Activated CD4-positive, alpha-beta T cell treated with anti-CD3 and anti-CD28 coated beads, Interleukin-2, amount 50 U/mL, for 1 hour (primary cell): ENCODE data around the gene TMEM176A.
"Not testable (repeated sequence)": the region's sequence is repeated elsewhere in the genome, so short reads cannot be mapped to it uniquely, and the experiment has no call there.

ENCODE experiments used
- DNase-seq: peaks from one replicate; pipeline ENCODE4 v3.0.0-alpha.2; 2020

TMEM176A gene

GRCh38 chr7:150788474-150789269 lies 11.9 kb upstream of the TMEM176A start:
- DNase-seq = no peak

- no peak for DNase-seq
Observed at GRCh38 chr7:150790416-150791075, 10.0 kb upstream of the TMEM176A start.

- DNase-seq = no peak
Observed at GRCh38 chr7:150791304-150791703, 9.3 kb upstream of the TMEM176A start.

GRCh38 chr7:150791746-150792452 lies 8.7 kb upstream of the TMEM176A start:
- no peak for DNase-seq

DNA sequence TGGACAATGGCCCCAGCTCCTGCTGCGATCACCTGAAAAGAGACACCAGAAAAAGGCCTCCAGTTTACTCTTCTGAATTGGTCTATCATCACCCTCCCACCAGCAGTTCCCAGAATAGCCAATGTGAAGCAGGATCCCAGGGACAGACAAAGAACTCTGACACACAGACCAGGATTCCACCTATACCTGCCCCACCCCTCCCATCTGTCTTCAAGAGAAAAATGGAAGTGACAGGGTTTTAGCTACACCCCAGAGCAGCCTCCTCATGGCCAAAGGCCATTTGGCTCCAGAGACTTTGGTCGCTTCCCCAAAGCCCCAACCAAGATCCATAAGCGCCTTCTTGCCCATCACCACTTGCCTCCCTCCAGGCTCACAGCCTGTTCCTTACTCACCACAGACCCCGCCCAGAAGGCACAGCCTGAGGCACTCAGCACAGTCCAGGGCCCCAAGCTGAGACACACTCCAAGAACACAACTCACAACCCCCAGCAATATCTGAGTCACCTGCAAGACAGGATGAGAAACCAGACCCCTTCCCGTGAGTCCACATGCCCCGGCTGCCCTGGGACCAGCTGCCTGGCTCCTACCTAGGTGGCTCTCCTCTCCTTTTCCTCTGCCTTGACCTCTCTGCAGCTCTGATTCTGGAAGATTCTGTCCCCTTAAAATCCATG lies 6.9 kb upstream of the TMEM176A start:
- DNase-seq = no peak

GRCh38 chr7:150797661-150798060 lies 2.9 kb upstream of the TMEM176A start:
- DNase-seq = no peak

- no peak for DNase-seq
Observed at GRCh38 chr7:150799156-150799555, 1.4 kb upstream of the TMEM176A start.

DNA sequence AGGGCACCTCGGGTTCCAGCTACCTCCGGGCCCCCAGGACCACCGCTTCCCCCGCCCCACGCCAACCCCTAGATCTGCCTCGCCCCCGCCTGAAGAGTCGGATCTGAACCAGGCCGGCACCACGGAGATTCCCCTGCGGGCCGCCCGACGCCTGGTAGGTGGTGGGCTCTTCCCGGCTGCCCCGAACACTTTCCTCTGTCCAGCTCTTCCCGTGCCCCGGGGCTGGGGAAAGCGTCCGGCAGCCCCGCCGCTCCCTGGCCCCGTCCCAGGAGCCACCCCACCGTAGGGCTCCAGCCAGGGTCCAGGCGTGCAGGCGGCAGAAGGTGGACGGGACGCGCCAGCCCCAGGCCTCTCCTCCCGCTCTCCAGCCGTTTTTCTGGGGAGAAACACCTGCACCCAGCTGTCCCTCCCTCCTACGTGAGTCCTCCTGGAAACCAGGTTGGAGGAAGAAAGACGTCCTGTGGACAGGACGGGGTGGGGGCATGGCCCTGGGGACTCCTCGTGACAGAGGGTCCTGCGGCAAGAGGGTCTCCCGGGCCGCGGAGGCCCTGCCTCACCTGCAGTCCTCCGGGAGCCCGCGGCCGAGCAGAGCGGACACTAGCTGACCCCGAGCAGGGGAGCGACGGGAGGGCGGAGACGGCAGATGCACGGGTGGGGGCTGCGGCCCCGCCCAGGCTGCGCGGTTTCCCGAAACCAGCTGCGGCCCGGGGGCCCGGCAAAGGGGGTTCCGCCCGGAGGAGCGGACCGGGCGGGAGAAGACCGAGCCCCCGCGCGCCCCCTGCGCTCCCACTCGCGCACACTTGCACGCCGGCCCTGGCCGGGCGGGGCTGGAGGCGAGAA lies 608 bp upstream of the TMEM176A start, which contains the start of gene TMEM176B:
TSS of gene TMEM176B (minus strand) at position 624 of the 840 bp plus-strand sequence. CDS start 3,795 bp downstream, outside the sequence.
- no peak for DNase-seq

- no peak for DNase-seq
Observed at GRCh38 chr7:150801242-150801945, 825 bp downstream of the TMEM176A start.

- no peak for DNase-seq
Observed at GRCh38 chr7:150801946-150802771, 1.6 kb downstream of the TMEM176A start.

DNA sequence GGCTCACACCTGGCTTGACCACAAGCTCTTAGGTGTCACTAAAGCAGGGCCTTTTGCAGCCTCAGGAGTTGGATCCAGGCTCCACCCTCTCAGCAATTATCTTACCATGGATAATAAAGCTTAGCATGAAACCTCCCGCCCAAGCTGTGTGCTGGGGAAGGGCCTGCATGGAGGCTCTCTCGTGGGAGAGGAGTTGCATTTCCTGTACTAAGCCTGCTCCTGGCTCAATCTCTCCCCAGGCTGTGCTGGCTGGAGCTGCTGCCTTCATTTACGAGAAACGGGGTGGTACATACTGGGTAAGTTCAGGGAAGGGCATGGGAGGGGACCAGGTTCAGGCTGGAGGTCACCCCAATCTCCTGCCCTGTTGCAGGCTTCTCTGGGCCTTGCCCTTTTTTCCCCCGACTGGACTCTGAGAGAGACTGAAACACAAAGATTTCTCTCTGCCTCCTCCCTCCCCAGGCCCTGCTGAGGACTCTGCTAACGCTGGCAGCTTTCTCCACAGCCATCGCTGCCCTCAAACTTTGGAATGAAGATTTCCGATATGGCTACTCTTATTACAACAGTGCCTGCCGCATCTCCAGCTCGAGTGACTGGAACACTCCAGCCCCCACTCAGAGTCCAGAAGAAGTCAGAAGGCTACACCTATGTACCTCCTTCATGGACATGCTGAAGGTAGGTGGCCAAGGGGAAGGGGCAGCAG lies 2.7 kb downstream of the TMEM176A start:
- DNase-seq = no peak

- DNase-seq = no peak
Observed at GRCh38 chr7:150804802-150805201, 4.2 kb downstream of the TMEM176A start.

- DNase-seq = no peak
Observed at GRCh38 chr7:150805864-150806263, 5.3 kb downstream of the TMEM176A start.

DNA sequence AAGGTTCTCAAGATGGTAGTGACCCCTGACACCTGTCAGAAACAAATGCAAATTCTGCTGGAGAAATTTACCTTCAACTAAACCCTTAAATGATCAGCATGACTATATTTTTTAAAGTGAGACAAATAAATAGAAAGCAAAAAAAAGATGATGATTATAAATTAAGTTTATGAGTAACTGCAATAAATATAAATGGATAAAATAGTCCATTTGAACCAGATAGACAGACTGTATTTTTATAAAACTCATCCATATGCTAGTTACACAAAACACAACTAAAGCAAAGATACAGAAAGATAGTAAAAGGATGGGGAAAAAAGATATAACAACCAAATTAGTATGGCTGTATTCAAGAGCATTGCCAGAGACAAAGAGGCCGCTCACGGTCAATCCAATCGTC lies 5.9 kb downstream of the TMEM176A start:
- DNase-seq = no peak

DNA sequence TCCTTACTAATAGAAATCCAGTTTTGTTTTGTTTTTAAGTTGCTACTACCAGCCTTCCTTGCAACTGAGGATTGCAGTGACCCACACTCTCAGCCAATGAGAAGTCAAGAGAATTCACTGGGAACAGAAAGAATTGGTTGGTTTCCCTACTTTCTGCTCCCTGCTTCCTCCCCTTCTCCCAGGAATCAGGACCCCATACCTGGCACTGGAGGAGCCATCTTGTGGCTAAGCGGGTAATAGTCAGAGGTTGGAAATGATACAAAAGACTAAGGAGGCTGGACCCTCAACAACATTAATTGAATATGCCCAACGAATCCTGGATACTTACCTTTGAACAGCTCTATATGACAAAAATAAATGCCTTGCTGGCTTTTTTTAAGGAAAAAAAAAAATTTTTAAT lies 6.3 kb downstream of the TMEM176A start:
- no peak for DNase-seq

DNA sequence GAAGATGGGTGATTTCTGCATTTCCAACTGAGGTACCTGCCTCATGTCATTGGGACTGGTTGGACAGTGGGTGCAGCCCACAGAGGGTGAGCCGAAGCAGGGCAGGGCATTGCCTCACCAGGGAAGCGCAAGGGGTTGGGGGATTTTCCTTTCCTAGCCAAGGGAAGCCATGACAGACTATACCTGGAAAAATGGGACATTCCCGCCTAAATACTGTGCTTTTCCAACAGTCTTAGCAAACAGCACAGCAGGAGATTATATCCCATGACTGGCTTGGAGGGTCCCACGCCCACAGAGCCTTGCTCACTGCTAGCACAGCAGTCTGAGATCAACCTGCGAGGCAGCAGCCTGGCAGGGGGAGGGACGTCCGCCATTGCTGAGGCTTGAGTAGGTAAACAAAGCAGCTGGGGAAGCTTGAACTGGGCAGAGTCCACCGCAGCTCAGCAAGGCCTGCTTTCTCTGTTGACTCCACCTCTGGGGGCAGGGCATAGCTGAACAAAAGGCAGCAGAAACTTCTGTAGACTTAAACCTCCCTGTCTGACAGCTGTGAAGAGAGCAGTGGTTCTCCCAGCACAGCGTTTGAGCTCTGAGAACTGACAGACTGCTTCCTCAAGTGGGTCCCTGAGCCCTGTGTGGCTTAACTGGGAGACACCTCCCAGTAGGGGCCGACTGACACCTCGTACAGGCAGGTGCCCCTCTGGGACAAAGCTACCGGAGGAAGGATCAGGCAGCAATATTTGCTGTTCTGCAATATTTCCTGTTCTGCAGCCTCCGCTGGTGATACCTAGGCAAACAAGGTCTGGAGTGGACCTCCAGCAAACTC lies 7.3 kb downstream of the TMEM176A start:
- DNase-seq = not testable (repeated sequence)

GRCh38 chr7:150814328-150815001 lies 13.9 kb downstream of the TMEM176A start:
- no peak for DNase-seq

GRCh38 chr7:150818971-150819370 lies 18.4 kb downstream of the TMEM176A start:
- DNase-seq = no peak
